Stimulated activated CD4-positive, alpha-beta T cell treated with anti-CD3 and anti-CD28 coated beads, Interleukin-4, amount 100 ng/mL, for 24 hours (primary cell): ENCODE data around the gene PGAM1.
"Not testable (repeated sequence)": the region's sequence is repeated elsewhere in the genome, so short reads cannot be mapped to it uniquely, and the experiment has no call there.

Experiments used
- DNase-seq: peaks from one replicate; pipeline ENCODE4 v3.0.0-alpha.2; 2020

Gene PGAM1

DNA sequence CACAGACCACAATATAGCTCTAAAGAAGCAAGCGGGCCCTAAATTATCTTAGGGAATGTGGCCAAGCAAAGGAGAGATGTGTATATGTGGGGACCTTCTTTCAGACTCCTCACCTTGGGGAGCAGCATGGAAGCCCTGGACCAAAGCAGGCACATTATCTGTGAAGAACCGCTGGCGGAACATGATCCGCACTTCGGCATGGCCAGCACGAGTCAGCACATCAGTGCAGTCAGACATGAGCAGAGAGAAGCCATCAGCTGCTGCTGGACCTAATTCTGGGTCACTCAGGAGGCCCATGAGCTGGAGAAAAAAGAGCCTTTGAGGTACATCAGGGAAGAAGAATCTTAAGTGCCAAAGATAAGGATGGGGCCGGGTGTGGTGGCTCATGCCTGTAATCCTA lies 33.9 kb downstream of the PGAM1 start:
- DNase-seq = no peak

DNA sequence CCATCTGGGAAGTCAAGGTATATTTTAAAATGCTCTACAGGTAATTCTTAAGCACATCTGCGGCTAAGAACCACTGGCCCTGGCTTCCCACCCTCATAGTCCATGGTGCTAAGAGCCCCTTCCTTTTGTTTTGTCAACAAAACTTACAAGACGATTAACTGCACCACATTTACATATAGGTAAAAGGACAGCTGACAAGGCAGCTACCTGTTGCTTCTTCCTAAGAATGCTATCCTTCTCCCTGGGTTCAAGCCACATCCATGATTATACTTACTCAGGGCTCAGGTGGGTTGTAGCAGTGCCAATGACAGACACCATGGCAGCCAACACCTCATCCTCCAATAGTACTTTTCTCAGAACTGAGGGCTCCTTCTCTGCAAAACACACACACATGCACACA lies 36.3 kb downstream of the PGAM1 start:
- no peak for DNase-seq

DNA sequence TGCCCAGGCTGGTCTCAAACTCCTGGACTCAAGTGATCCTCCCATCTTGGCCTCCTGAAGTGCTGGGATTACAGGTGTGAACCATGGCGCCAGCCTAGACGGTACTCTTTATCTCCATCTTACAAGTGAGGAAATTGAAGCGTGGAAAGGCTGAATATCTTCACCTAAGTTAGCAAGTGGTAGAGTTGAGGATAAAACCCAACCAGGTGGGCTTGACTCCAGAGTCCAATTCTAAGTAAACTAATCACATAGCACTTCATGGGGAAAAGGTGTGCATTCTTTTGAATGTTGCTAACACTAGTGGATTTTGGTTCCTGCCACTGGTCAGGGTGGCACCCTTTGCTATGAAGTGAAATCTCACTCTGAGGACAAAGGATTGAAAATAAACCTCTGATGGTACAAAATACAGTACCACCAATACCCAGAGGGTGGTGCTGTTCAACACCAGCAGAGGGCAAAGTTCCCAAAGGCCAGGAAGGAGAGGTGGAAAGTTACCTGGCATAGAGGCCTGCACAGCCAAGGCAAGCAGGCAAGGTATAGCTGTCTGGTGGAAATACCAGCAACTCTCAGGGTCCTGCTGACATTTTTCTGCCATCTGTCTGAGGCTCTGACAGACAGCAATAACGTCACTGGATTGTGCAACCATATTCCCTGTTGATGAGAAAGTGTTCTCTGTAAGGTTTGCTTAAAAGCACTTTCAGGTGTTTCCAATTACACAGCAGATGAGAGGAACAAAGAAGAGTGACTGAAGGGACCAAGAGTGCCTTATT lies 37.6 kb downstream of the PGAM1 start:
- DNase-seq = peak; percentile 51

DNA sequence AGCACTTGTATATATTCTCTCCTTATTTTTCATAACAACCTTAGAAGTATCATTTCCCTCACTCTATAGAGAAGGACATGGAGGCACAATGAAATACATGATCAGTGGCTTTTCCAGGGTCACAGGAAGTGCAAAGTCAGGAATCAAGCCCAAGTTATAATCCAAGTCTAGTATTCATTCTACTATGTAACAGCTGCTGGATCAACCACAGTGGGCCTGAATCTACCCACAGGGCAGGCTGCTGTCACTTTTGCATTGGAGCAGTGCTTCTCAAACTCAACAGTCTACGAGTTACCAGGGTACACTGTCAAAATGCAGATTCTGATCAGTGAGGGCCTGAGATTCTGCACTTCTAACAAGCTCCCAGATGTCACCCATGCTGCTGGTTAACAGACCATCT lies 38.2 kb downstream of the PGAM1 start:
- DNase-seq = no peak

DNA sequence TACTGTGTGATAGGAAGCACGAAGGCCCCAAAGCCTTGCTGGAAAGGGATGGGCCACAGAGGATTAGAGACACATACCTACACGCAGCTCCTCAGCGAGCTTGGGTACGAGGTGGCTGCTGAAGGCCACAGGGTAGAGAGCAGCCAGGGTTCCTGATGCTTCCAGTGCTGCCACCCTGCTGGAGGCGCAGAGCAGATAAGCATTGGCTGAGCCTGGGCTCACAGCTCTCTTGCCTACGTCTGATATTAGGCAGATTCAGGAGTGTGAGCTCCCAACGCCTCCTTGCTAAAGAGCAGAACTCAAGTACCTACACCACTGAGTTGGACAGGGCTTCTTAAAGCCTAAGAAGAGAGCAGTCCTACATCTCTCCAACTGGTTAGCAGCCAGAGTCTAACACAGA lies 40.0 kb downstream of the PGAM1 start:
- no peak for DNase-seq

DNA sequence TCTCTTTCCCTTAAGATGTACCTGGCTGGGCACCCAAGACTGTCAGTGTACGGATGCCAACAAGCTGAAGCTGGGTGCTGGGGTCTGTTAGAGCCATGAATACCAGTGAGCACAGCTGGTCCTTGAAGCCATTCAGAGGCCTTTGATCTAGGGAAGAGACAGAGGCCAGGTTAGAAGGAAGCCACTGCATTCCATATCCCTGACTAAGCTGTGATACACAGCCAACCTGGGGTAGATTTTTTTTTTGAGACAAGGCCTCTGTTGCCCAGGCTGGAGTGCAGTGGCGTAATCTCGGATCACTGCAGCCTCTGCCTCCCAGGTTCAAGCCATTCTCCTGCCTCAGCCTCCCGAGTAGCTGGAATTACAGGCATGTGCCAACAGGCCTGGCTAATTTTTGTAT lies 40.8 kb downstream of the PGAM1 start:
- no peak for DNase-seq

DNA sequence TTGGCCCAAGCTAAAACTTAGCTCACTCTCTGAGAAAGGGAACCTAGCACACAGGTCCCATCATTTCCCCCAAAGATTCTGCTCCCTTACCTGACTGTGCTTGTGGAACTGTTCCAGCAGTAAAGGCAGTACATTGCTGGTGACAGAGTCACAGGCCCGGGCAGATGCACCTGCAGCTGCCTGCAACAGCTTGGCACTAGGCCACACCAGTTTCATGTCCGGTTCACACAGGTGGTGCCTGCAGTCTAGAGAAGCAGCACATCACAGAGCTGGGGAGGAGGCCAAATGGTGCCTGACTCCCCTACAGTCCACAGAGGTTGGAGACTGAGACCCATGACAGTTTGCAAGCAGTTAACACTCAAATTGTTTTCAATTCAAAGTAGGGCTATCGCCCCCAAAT lies 42.2 kb downstream of the PGAM1 start:
- DNase-seq = no peak

DNA sequence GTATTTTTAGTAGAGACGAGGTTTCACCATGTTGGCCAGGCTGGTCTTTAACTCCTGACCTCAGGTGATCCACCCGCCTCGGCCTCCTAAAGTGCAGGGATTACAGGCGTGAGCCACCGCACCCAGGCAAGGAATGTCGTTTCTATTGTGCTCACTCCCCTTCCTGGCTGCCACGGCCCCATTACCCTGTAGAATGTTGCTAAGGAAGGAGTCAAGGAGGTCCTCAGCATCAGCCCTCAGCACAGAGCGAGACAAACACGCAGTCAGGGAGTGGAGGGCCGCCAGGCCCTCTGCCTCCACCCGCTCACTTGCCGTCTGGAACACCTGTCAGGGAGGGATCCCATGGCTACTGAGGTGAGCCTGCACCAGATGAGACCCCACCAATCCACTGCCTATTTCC lies 42.8 kb downstream of the PGAM1 start:
- not testable (repeated sequence) for DNase-seq

DNA sequence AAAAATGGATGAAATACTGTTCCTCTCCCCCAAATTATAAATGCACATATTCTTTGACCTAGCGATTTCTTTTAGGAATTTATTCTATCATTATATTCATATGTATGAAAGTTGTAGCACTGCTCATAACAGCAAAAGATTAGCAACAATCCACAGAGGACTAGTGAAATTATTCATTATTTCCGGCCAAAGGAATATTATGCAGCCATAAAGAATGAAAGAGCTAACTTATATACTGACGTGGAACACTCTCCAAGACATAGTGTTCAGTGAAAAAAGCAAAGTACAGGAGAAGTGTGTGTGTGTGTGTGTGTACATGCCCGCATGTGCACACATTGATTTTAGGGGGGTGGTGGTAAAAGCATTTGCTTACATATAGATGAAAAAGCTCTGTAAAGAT lies 48.9 kb downstream of the PGAM1 start:
- no peak for DNase-seq

DNA sequence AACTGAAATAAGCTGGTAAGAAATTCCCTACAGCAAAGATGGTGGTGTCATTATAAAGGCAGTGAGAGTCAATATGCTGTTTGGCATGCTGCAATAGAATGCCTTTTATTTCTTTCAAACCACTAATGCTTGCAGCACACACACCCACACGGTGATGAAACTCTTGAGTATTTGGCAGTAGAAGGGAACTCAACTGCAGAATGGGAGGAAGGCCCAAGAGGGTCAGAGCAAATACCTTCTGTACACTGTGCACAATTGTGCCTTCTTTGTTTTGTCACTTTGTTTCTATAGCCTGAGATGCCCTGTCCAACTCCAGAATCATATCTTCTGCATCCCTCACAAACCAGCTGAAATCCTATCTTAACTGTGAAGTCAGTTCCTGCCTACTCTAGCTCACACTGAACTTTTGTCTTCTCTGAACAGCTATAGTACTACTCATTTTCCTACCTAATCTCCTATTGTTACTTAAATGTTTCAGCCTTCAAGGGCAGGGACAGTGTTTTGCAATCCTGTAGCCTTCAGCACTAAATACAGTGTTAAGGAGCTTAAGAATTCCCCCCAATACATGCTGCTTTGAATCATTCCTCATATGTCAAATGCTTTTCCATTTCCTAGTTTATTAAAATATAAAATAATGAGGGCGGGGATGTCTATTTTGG lies 50.1 kb downstream of the PGAM1 start:
- no peak for DNase-seq

DNA sequence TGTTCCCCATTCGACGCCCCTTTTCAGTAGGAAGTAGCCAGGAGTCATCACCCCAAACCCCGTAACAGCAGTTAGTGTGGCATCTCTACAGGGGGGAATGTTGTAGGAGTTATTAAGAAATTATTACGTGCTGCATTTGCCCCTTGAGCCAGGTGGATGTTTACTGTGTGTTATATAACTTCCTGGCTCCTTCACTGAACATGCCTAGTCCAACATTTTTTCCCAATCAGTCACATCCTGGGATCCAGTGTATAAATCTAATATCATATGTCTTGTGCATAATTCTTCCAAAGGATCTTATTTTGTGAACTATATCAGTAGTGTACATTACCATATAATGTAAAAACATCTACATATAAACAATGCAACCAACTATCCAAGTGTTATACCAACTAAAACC lies 53.4 kb downstream of the PGAM1 start:
- not testable (repeated sequence) for DNase-seq

DNA sequence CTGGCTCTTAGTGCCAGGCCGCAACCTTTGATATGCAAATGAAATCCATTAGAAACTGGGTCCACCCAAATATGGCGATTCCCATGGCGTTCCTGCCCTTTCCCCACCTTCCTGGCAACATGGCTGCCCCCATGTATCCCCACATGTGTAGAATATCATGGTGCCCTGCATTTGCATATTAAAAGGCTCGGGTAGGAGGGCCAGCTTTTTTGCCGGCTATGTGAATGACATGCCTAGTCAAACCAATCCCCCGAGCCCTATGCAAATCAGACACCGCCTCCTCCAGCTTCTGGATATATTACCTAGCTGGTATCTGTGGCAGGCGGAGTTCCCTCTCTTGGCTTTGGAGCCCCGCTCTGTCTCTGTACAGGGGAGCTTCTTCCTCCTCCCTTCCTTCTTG lies 53.9 kb downstream of the PGAM1 start:
- no peak for DNase-seq

DNA sequence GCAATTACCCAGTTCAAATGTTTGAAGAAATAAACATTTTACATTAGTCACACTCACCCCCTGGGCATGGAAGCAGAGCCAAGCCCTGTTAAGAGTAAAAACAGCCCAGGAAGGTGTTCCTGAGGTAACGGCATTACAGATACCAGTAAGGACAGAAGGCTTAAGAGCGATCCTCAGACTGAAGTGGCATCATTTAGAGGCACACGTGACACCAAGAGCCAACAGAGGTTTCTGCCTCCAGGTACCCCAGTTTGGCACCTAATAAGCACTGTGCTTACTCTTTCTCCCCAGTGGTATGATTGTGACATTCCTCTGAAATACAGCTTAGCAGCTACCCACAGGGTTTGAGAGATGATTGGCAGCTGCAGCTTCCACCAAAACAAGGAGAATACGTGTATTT lies 55.1 kb downstream of the PGAM1 start:
- no peak for DNase-seq

DNA sequence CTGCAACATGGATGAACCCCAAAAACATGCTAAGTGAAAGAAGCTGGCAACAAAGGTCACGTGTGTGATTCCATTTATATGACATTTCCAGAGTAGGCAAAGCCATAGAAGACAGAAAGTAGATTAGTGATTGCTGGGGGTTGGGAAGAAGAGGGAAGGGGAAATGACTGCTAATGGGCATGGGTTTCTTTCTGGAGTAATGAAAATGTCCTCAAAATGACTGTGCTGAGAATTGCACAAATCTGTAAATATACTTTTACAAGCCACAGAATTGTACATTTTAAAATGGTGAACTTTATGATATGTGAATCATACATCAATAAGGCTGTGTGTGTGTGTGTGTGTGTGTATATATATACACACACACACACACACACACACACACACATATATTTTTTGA lies 56.4 kb downstream of the PGAM1 start:
- no peak for DNase-seq
